Progenitor cell of endocrine pancreas (in vitro differentiated cells): ENCODE data around the gene COPS3. TPM values are rescaled to one million over a fixed set of nuclear protein-coding genes. Genes with fewer than 3 reads are reported as not detected.

ENCODE experiments used
- DNase-seq: peaks from one replicate; pipeline ENCODE4 v3.0.0; 2021; ENCODE audit warnings: low spot score; ENCODE audit not compliant: unreplicated experiment
- H3K27ac Mint-ChIP-seq: 2 replicates; pipeline ENCODE4 v1.8.0; 2021; ENCODE audit warnings: mild to moderate bottlenecking, moderate library complexity, mixed read lengths
- H3K27me3 Mint-ChIP-seq: 2 replicates; pipeline ENCODE4 v1.8.0; 2021; ENCODE audit warnings: mixed read lengths
- H3K36me3 Mint-ChIP-seq: 2 replicates; pipeline ENCODE4 v1.8.0; 2022; ENCODE audit warnings: mixed read lengths; ENCODE audit not compliant: insufficient read depth
- H3K4me1 Mint-ChIP-seq: 2 replicates; pipeline ENCODE4 v1.8.0; 2021; ENCODE audit warnings: low read depth, mixed read lengths
- H3K4me3 Mint-ChIP-seq: 2 replicates; pipeline ENCODE4 v1.8.0; 2021; ENCODE audit warnings: low read depth, mild to moderate bottlenecking, moderate library complexity, mixed read lengths
- H3K9me3 Mint-ChIP-seq: 2 replicates; pipeline ENCODE4 v1.8.0; 2021; ENCODE audit warnings: low read depth, mixed read lengths
- CTCF ChIP-seq: fragments of 200-600 bp; sonication (generic); IDR thresholded peaks from one replicate; pipeline ENCODE4 v1.5.0; 2021; ENCODE audit warnings: antibody characterized with exemption, mild to moderate bottlenecking; ENCODE audit not compliant: unreplicated experiment
- total RNA-seq: library from RNA; stranded (reverse); gene quantifications from 2 replicates; pipeline ENCODE4 v1.2.1, GENCODE V29; 2021

COPS3 gene
- total RNA-seq, 1 donor from 2014 or later, result 61.5 TPM

- Mint-ChIP-seq H3K27ac (peak overlapping the region; percentile 77), H3K27me3 (no peaks in the 10 kb centered on the region), H3K4me1 (peaks cover 15% of the 10 kb centered on the region), H3K36me3 (peaks cover 13% of the 10 kb centered on the region), H3K4me3 (no peak overlapping the region), H3K9me3 (no peaks in the 10 kb centered on the region)
- DNase-seq, result no peak
- no peak for TF ChIP-seq CTCF
These were observed 49.3 kb downstream of the COPS3 start for GRCh38 chr17:17231621-17232302.

- Mint-ChIP-seq H3K4me3 (no peak overlapping the region), H3K36me3 (peaks cover 23% of the 10 kb centered on the region), H3K4me1 (no peaks in the 10 kb centered on the region)
These were observed 51.3 kb downstream of the COPS3 start for GRCh38 chr17:17229416-17230384.

GRCh38 chr17:17228521-17229279 is 52.3 kb downstream of the COPS3 start:
- Mint-ChIP-seq H3K27me3 (no peaks in the 10 kb centered on the region), H3K4me1 (no peaks in the 10 kb centered on the region), H3K9me3 (no peaks in the 10 kb centered on the region), H3K27ac (no peak overlapping the region), H3K4me3 (no peak overlapping the region), H3K36me3 (peaks cover 25% of the 10 kb centered on the region)
- no peak for TF ChIP-seq CTCF
- no peak for DNase-seq

More at GRCh38 chr17:17229416-17230384, 51.3 kb downstream of the COPS3 start:
- H3K9me3 Mint-ChIP-seq, result no peaks in the 10 kb centered on the region
- no peak overlapping the region for H3K27ac Mint-ChIP-seq
- TF ChIP-seq CTCF, result no peak
- no peaks in the 10 kb centered on the region for H3K27me3 Mint-ChIP-seq
- no peak for DNase-seq

- Mint-ChIP-seq H3K36me3 (peaks cover 28% of the 10 kb centered on the region), H3K27ac (no peak overlapping the region), H3K27me3 (no peaks in the 10 kb centered on the region), H3K9me3 (no peaks in the 10 kb centered on the region), H3K4me3 (no peak overlapping the region), H3K4me1 (no peaks in the 10 kb centered on the region)
- DNase-seq, result no peak
- no peak for TF ChIP-seq CTCF
These were observed 53.2 kb downstream of the COPS3 start for GRCh38 chr17:17227608-17228520.
